Measurements from ENCODE around the gene ATP8B4. TPM values are rescaled to one million over a fixed set of nuclear protein-coding genes. Genes with fewer than 3 reads are reported as not detected.

Gene ATP8B4
- total and polyA plus RNA-seq, 2 donors (not counting 3 experiments of a cell fraction or from before 2014, with no cell fraction given): not detected

- no peak for FAIRE-seq
- H3K9ac ChIP-seq (replicated peaks; ENCODE audit: extremely low read depth, insufficient read depth, low read length): no peak overlapping the region
- no peak overlapping the region for H3K4me2 ChIP-seq (ENCODE audit: insufficient read depth, low read length)
- intact Hi-C loops (cut with micrococcal nuclease): no loop called here
- no peak for DNase-seq (ENCODE audit: low read depth, low spot score)
- ChIA-PET POLR2A (no interaction called here), CTCF (no interaction called here)
- no peaks in the 10 kb centered on the region for H3K36me3 ChIP-seq (ENCODE audit: control insufficient read depth in 2 of 2, extremely low read depth in 1 of 2, insufficient read depth in 2 of 2, low read length in 2 of 2)
- no peak overlapping the region for H2AFZ ChIP-seq (ENCODE audit: low read depth, low read length)
- TF ChIP-seq POLR2AphosphoS5 (IDR thresholded peaks at IDR 0.05; ENCODE audit: insufficient read depth, low read depth, low read length) (no peak), EZH2 (IDR thresholded peaks at IDR 0.05; ENCODE audit: borderline replicate concordance, low read depth, low read length, severe bottlenecking) (no peak), CTCF (IDR thresholded peaks at IDR 0.05; ENCODE audit: extremely low read depth in 1 of 2, insufficient read depth in 1 of 2, low read depth in 1 of 2, low read length in 2 of 2) (no peak), JUN (IDR thresholded peaks at IDR 0.05; ENCODE audit: borderline replicate concordance, insufficient read depth, insufficient read length, low read depth) (no peak), MAX (IDR thresholded peaks at IDR 0.05; ENCODE audit: insufficient read depth, insufficient read length) (no peak), GATA2 (IDR thresholded peaks at IDR 0.05; ENCODE audit: insufficient read depth, insufficient read length, low read depth, low read length) (no peak), FOS (IDR thresholded peaks at IDR 0.05; ENCODE audit: borderline replicate concordance, insufficient read depth, low read length) (no peak), MYC (IDR thresholded peaks at IDR 0.05; ENCODE audit: low read depth, low read length) (no peak), POLR2A (IDR thresholded peaks at IDR 0.05; ENCODE audit: low read depth, low read length) (no peak)
- no peaks in the 10 kb centered on the region for H3K9me3 ChIP-seq (replicated peaks; ENCODE audit: control insufficient read depth, insufficient read depth, low read length)
- no TSS peak for BruUV-seq (replicated peaks)
- dilution Hi-C loops (cut with MboI; ENCODE audit: extremely low pct_ligation_motif_present, low sequenced_read_pairs): no loop called here
- H3K27ac ChIP-seq (ENCODE audit: insufficient read depth, low read depth, low read length): no peak overlapping the region
- no peaks in the 10 kb centered on the region for H3K27me3 ChIP-seq (ENCODE audit: control insufficient read depth in 2 of 2, insufficient read depth in 2 of 2, low read length in 2 of 2)
- no peaks in the 10 kb centered on the region for H4K20me1 ChIP-seq (replicated peaks; ENCODE audit: control insufficient read depth, extremely low read depth, insufficient read depth, low read length)
- H3K4me3 ChIP-seq (replicated peaks in 1 of 3; ENCODE audit: insufficient read depth in 1 of 3, low read depth in 1 of 3, low read length in 3 of 3): no peak overlapping the region
- H3K9me1 ChIP-seq (replicated peaks; ENCODE audit: control insufficient read depth, extremely low read depth, insufficient read depth, low read length): no peaks in the 10 kb centered on the region
- no peaks in the 10 kb centered on the region for H3K79me2 ChIP-seq (ENCODE audit: control insufficient read depth, insufficient read depth, low read length)
- H3K4me1 ChIP-seq (ENCODE audit: control insufficient read depth, extremely low read depth, insufficient read depth, low read length): no peaks in the 10 kb centered on the region
Observed at GRCh38 chr15:49876401-49877038, 242.5 kb downstream of the ATP8B4 start.

Measured in endothelial cell of umbilical vein (primary cell).